HG03280 (cell line): Measurements from ENCODE around the gene RARS1.
"Not testable (repeated sequence)": the region's sequence is repeated elsewhere in the genome, so short reads cannot be mapped to it uniquely, and the experiment has no call there.

ENCODE experiments used
- ATAC-seq: cut with Tn5 transposase; IDR thresholded peaks from one replicate; pipeline ENCODE4 v1.9.1; 2021; ENCODE audit warnings: mild to moderate bottlenecking, moderate library complexity; ENCODE audit not compliant: unreplicated experiment

Gene RARS1

GRCh38 chr5:168480601-168481000 is 5.7 kb upstream of the RARS1 start:
- ATAC-seq, result no peak

DNA sequence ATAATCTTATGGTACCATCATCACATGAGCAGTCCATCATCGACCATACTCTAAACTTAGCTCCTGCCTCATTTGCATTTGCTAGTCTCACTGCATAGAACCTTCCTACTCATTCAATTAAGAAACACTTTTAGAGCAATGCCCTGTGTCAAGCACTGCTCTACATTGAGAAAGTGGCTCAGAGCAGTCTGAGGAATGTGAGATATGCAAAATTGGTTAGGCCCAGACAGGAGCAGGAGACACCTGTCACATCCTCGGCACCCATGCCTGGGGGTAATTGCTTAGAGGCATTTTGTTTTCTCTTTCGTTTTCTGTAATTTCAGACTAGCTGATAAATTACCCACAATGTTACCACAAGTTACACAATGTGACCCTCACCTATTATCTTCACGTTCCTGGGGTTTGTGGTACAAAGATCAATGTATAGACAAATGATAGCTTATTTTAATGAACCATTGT is 4.9 kb upstream of the RARS1 start:
- ATAC-seq, result peak; percentile 94

GRCh38 chr5:168482361-168482760 is 3.9 kb upstream of the RARS1 start:
- ATAC-seq, result no peak

DNA sequence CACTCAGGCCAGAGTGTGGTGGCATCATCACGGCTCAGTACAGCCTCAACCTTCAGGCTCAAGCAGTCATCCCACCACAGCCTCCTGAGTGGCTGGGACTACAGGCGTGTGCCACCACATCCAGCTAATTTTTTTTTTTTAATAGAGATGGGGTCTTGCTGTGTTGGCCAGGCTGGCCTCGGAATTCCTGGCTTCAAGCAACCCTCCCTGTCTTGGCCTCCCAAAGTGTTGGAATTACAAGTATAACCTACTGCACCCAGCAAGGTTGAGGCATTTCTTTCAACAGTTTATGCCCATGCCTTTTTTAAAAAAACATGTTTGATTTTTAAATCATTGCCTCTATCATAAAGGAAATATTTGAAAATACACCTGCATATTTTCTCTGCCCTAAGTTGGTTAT is 2.8 kb downstream of the RARS1 start:
- no peak for ATAC-seq

GRCh38 chr5:168494057-168494555 is 7.8 kb downstream of the RARS1 start:
- ATAC-seq, result no peak

DNA sequence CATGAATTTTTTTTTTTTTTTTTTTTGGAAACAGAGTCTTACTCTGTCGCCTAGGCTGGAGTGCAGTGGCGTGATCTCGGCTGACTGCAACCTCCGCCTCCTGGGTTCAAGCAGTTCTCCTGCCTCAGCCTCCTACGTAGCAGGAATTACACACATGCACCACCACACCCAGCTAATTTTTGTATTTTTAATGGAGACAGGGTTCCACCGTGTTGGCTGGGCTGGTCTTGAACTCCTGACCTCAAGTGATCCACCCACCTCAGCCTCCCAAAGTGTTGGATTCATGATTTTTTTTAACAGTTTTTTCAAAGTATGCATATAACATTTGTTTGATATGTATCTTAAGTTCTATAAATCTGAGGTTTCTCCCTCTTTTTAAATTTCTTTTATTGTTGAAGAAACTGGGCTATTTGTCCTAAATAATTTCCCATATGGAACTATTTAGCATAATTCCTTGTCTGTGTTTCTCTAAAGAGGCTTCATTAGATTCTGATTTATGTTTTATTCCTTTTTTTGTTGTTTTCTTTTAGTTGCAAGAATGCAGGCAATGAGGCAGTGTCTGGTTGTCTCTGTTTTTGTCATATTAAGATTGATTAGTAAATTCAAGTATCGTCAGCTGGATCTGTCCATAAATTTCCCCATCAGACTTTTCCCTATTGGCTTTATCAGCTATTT is 16.4 kb downstream of the RARS1 start:
- ATAC-seq, result no peak

- ATAC-seq, result no peak
Observed at GRCh38 chr5:168513861-168514428, 27.7 kb downstream of the RARS1 start.

- ATAC-seq, result no peak
Observed at GRCh38 chr5:168525856-168526255, 39.6 kb downstream of the RARS1 start.

GRCh38 chr5:168527756-168528295 is 41.6 kb downstream of the RARS1 start:
- ATAC-seq, result no peak

DNA sequence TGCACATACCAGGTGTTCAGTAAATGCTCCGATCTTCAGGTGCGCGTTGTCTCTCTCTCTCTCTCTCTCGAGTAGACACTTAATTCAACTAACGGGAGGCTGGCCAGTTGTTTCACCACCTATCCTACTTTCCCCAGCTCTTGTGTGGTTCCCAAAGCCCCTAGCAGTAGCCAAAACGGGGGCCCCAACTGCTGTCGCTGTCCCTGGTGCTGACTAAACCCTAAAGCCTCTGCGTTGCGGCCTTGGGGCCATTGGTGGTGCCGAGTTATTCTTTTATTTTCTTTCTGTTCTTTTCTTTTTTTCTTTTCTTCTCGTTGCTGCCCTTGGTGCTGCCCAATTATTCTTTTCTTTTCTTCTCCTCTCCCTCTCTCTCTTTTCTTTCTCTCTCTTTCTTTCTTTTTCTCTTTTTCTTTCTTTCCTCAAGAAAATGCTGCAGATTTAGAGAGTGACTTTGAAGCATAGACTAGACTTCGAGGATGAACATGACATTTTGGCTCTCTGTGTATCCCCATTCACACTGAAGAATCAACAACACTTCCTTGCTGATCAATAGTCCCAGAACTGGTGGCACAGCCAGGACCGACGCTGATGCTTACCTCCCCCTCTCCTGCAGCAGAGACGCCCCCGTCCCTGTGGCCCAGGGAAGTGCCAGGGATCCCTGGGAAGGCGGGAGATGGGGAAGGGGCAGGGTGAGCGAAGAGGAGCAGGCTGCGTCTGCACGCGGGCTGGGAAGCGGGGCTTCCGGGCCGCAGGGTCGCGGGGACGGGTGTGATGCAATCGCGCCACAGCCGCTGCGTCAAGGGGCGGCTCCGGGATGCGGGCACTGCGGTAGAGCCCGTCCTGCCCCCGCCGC is 42.5 kb downstream of the RARS1 start, which contains the start of gene FBLL1:
Gene FBLL1 (plus strand): TSS at position 785 of the 853 bp plus-strand sequence. CDS start 200 bp downstream, outside the sequence.
- ATAC-seq, result no peak

DNA sequence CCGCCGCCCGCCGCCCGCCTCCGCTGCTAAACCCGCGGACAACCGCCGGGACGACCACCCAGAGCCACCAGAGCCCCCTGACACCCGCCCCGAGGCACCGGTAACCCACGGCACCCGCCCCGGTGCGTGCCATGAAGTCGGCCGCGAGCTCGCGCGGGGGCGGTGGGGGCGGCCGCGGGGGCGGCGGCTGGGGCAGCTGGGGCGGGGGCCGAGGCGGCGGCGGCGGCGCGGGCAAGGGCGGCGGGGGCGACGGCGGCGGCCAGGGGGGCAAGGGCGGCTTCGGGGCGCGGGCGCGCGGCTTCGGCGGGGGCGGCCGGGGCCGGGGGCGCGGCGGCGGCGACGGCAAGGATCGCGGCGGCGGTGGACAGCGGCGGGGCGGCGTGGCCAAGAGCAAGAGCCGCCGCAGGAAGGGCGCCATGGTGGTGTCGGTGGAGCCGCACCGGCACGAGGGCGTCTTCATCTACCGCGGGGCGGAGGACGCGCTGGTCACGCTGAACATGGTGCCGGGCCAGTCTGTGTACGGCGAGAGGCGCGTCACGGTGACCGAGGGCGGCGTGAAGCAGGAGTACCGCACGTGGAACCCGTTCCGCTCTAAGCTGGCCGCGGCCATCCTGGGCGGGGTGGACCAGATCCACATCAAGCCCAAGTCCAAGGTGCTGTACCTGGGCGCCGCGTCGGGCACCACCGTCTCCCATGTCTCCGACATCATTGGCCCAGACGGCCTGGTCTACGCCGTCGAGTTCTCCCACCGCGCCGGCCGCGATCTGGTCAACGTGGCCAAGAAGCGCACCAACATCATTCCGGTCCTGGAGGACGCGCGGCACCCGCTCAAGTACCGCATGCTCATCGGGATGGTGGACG is 43.3 kb downstream of the RARS1 start:
- ATAC-seq, result no peak

- no peak for ATAC-seq
Observed at GRCh38 chr5:168530621-168531150, 44.4 kb downstream of the RARS1 start.

DNA sequence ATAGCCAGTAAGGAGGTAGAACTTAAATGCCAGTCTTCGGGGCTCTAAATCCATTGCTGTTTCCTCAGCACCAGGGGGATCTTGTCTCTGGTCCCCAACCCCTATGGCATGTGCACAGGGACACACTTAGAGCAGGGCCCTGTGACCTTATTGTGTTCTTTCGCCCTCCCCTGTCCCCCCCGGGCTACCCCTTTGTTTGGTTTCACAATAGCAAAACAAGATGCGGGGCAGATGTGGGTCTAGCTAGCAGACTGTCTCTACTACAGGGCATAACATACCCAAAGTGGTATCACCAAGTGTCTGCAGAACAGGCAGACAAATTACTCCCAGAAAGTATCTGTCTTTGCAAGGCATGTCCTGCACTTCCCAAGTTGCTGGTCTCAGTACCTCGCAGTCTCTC is 44.9 kb downstream of the RARS1 start:
- no peak for ATAC-seq

DNA sequence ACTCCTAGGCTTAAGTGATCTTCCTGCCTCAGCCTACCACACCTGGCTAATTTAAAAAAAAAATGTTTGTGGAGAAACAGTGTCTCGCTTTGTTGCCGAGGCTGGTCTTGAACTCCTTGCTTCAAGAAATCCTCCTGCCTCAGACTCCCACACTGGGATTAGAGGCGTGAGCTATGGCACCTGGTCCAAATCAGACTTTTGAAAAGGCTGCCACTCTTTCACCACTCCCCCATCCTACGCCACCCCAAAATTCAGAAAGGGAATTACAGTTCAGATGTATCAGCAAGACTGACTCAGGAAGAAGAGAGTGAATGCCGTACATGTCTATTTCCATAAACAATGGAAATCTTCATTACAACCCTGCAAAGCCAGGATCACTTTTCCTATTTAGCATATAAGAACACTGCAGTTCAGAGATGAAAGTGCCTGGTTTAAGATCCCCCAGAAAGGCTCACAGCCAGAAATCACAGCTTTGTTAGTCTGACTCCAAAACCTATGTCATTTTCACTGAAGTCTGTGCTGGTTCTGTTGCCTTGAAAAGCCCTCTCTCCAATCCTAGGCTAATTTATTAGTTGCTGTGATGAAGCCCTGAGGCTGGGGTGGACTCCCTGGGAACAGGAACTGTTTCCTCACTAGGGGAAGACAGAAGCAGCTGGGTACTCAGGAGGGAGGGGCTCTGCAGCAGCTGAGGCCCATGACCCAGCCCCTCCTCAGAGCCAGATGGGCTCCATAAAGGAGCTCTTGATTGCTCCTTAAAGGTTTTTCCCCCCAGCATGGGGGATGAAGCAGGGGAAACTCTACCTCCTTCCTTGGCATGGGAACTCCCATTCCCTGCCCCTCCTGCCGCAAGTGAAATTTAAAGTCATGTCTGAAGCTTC is 46.0 kb downstream of the RARS1 start:
- ATAC-seq, result no peak

GRCh38 chr5:168534351-168534750 is 48.1 kb downstream of the RARS1 start:
- ATAC-seq, result not testable (repeated sequence)

DNA sequence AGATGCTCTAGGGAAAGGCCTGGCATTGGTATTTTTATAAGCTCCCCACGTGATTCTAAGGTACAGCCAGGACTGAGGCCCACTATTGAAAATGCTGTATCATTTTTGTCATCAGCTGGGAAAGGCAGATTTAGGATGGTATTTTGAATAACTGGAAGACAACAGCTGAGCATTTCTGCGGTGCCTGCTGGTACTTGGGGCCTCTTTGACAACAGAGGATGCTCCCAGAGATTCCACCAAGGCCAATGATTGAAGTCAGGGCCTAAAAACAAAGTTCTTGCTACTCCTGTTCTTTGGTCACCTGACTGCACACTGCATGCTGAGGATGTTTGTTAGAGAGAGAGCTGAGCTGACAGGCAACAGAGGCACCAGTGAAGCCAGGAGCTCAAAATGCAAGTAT is 50.9 kb downstream of the RARS1 start:
- ATAC-seq, result no peak

DNA sequence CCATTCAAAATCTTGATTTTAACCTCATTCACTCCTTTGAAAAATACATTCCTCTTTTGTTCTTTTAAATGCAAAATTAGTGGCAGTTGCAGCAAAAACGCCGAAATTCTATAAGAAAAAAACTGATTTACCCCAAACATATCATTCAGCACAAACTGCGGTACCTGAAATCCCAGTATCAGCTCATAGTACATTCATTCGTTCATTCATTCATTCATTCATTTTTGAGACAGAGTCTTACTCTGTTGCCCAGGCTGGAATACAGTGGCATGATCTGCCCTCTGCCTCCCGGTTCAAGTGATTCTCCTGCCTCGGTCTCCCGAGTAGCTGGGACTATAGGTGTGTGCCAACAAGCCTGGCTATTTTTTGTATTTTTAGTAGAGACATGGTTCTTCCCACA is 63.3 kb downstream of the RARS1 start:
- no peak for ATAC-seq

- ATAC-seq, result no peak
Observed at GRCh38 chr5:168550656-168551055, 64.4 kb downstream of the RARS1 start.

- no peak for ATAC-seq
Observed at GRCh38 chr5:168552146-168552545, 65.9 kb downstream of the RARS1 start.
